ENCODE measurements around the gene FAM110A.

Gene FAM110A

DNA sequence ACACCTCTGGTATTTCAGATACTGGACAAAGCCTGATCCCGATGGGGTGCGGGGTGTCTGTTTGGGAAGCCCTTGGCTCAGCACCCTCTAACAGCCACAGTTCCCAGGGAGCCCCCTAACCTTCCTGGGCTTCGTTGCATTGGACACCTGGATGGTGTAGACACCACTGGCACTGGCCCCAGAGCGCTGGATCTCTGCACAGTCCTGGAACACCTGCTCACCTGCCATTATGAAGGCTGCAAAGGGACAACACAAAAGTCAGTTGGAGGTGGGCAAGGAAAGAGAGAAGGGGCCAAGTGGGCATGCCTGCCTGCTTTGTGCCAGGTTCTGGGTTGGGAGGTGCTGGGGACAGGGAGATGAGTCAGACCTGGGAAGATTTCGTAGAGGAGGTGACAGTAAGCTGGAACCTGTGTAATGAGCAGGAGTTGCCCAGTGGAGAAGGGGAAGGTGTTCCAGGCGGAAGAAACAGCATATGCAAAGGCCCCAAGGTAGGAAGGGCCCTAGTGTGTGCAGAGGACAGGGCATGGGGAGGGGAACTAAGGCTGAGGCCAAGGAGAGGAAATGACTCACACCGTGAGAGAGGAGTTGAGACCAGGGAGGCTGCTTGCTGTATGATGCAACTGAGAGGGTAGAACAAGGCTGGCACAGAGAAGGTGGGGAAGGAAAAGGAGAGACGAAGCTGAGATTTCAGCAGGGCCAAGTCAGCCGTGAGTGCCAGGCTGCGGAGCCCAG is 47.7 kb downstream of the FAM110A start:
- Histone ChIP-seq H3K27ac (ENCODE audit: insufficient read depth, low read length, poor library complexity, severe bottlenecking) (no peak overlapping the region), H3K4me1 (ENCODE audit: control insufficient read depth, insufficient read depth, low read length, poor library complexity, severe bottlenecking) (peaks cover 6% of the 10 kb centered on the region), H3K9me3 (ENCODE audit: control insufficient read depth, low read length) (no peaks in the 10 kb centered on the region), H3K36me3 (ENCODE audit: control insufficient read depth, insufficient read depth, low read length) (no peaks in the 10 kb centered on the region), H3K27me3 (replicated peaks; ENCODE audit: control insufficient read depth, insufficient read depth, low read length, poor library complexity, severe bottlenecking) (peaks cover 3% of the 10 kb centered on the region), H3K4me3 (ENCODE audit: insufficient read depth, low read depth, low read length, poor library complexity, severe bottlenecking) (no peak overlapping the region)
- no peak for DNase-seq

DNA sequence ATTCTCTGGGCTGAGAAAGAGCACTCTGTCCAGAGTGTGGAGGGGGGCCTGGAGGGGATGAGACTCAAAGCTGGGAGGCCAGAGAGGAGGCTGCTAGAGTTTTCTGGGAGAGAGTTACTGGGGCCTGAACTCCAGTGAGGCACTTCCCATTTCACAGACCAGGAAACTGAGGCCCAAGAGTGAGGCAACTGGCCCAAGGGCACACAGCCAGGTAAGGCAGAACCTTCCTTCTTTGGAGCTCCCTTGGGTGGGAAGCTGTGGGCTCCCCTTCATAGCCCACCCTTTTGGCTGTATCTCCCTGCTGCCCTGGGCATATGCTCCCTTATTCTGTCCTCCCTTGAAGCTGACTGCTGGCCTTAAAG is 48.2 kb downstream of the FAM110A start:
- no peaks in the 10 kb centered on the region for H3K36me3 ChIP-seq (ENCODE audit: control insufficient read depth, insufficient read depth, low read length)
- H3K4me3 ChIP-seq (ENCODE audit: insufficient read depth, low read depth, low read length, poor library complexity, severe bottlenecking), result no peak overlapping the region
- H3K4me1 ChIP-seq (ENCODE audit: control insufficient read depth, insufficient read depth, low read length, poor library complexity, severe bottlenecking), result peaks cover 6% of the 10 kb centered on the region
- H3K27me3 ChIP-seq (replicated peaks; ENCODE audit: control insufficient read depth, insufficient read depth, low read length, poor library complexity, severe bottlenecking), result peaks cover 3% of the 10 kb centered on the region
- no peaks in the 10 kb centered on the region for H3K9me3 ChIP-seq (ENCODE audit: control insufficient read depth, low read length)
- H3K27ac ChIP-seq (ENCODE audit: insufficient read depth, low read length, poor library complexity, severe bottlenecking), result no peak overlapping the region
- no peak for DNase-seq

- Histone ChIP-seq H3K27me3 (replicated peaks; ENCODE audit: control insufficient read depth, insufficient read depth, low read length, poor library complexity, severe bottlenecking) (peaks cover 3% of the 10 kb centered on the region), H3K4me3 (ENCODE audit: insufficient read depth, low read depth, low read length, poor library complexity, severe bottlenecking) (no peak overlapping the region), H3K36me3 (ENCODE audit: control insufficient read depth, insufficient read depth, low read length) (no peaks in the 10 kb centered on the region), H3K4me1 (ENCODE audit: control insufficient read depth, insufficient read depth, low read length, poor library complexity, severe bottlenecking) (peaks cover 6% of the 10 kb centered on the region), H3K9me3 (ENCODE audit: control insufficient read depth, low read length) (no peaks in the 10 kb centered on the region), H3K27ac (ENCODE audit: insufficient read depth, low read length, poor library complexity, severe bottlenecking) (no peak overlapping the region)
- DNase-seq, result no peak
Observed at GRCh38 chr20:884983-885952, 51.8 kb downstream of the FAM110A start.

DNA sequence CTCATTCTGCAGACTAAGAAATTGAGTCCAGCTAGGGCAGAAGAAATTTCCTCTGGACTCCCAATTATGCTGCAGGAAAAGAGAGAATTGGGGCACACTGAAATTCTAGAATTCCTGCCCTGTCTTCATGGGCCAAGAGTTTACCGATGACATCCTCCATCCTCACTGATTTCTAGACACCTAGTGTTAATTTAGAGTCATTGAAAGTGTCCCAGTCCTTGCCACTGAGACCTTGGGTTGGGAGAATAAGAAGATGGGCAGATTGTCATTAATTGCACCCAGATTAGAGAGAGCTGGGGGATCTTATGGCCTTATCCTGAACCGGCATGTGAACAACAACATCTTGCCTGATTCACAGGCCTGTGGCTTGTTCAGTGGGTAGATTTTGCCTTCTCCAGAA is 53.6 kb downstream of the FAM110A start:
- Histone ChIP-seq H3K9me3 (ENCODE audit: control insufficient read depth, low read length) (no peaks in the 10 kb centered on the region), H3K4me1 (ENCODE audit: control insufficient read depth, insufficient read depth, low read length, poor library complexity, severe bottlenecking) (no peaks in the 10 kb centered on the region), H3K4me3 (ENCODE audit: insufficient read depth, low read depth, low read length, poor library complexity, severe bottlenecking) (no peak overlapping the region), H3K27ac (ENCODE audit: insufficient read depth, low read length, poor library complexity, severe bottlenecking) (no peak overlapping the region), H3K27me3 (replicated peaks; ENCODE audit: control insufficient read depth, insufficient read depth, low read length, poor library complexity, severe bottlenecking) (peaks cover 3% of the 10 kb centered on the region), H3K36me3 (ENCODE audit: control insufficient read depth, insufficient read depth, low read length) (no peaks in the 10 kb centered on the region)
- no peak for DNase-seq

GRCh38 chr20:888057-888456 is 54.5 kb downstream of the FAM110A start:
- H3K27ac ChIP-seq (ENCODE audit: insufficient read depth, low read length, poor library complexity, severe bottlenecking), result no peak overlapping the region
- no peak for DNase-seq
- H3K27me3 ChIP-seq (replicated peaks; ENCODE audit: control insufficient read depth, insufficient read depth, low read length, poor library complexity, severe bottlenecking), result peaks cover 3% of the 10 kb centered on the region
- H3K4me3 ChIP-seq (ENCODE audit: insufficient read depth, low read depth, low read length, poor library complexity, severe bottlenecking), result no peak overlapping the region
- H3K4me1 ChIP-seq (ENCODE audit: control insufficient read depth, insufficient read depth, low read length, poor library complexity, severe bottlenecking), result no peaks in the 10 kb centered on the region
- H3K36me3 ChIP-seq (ENCODE audit: control insufficient read depth, insufficient read depth, low read length), result no peaks in the 10 kb centered on the region
- H3K9me3 ChIP-seq (ENCODE audit: control insufficient read depth, low read length), result no peaks in the 10 kb centered on the region

- Histone ChIP-seq H3K27ac (ENCODE audit: insufficient read depth, low read length, poor library complexity, severe bottlenecking) (no peak overlapping the region), H3K4me3 (ENCODE audit: insufficient read depth, low read depth, low read length, poor library complexity, severe bottlenecking) (no peak overlapping the region), H3K9me3 (ENCODE audit: control insufficient read depth, low read length) (no peaks in the 10 kb centered on the region), H3K4me1 (ENCODE audit: control insufficient read depth, insufficient read depth, low read length, poor library complexity, severe bottlenecking) (no peaks in the 10 kb centered on the region), H3K36me3 (ENCODE audit: control insufficient read depth, insufficient read depth, low read length) (no peaks in the 10 kb centered on the region), H3K27me3 (replicated peaks; ENCODE audit: control insufficient read depth, insufficient read depth, low read length, poor library complexity, severe bottlenecking) (peaks cover 3% of the 10 kb centered on the region)
- DNase-seq, result no peak
Observed at GRCh38 chr20:889106-889505, 55.6 kb downstream of the FAM110A start.

DNA sequence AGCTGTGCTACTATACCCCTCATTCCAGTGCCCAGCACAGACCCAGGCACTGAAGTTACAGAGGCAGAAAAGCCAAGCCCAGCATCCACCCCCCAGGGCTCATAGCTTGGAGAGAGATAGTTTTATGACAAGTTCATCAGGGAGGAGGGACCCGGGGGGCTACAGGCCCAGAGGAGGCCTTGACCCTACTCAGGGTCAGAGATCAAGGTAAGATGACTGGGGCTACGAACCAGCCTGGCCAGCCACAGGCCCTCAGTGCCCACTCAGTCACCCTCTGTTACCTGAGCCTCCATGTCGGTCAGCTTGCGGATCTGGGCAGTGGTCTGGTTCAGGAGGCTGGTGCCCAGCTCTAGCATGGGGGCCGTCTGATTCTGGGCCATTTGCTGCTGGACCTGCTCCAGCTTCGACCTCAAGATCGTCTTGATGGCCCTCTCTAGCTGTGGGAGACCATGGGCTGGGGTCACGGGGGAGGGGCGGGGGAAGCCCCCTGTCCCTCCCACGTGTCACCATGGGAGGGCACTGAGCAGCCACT is 56.5 kb downstream of the FAM110A start:
- Histone ChIP-seq H3K4me3 (ENCODE audit: insufficient read depth, low read depth, low read length, poor library complexity, severe bottlenecking) (no peak overlapping the region), H3K36me3 (ENCODE audit: control insufficient read depth, insufficient read depth, low read length) (no peaks in the 10 kb centered on the region), H3K27ac (ENCODE audit: insufficient read depth, low read length, poor library complexity, severe bottlenecking) (no peak overlapping the region), H3K9me3 (ENCODE audit: control insufficient read depth, low read length) (no peaks in the 10 kb centered on the region), H3K4me1 (ENCODE audit: control insufficient read depth, insufficient read depth, low read length, poor library complexity, severe bottlenecking) (no peaks in the 10 kb centered on the region), H3K27me3 (replicated peaks; ENCODE audit: control insufficient read depth, insufficient read depth, low read length, poor library complexity, severe bottlenecking) (no peaks in the 10 kb centered on the region)
- no peak for DNase-seq

GRCh38 chr20:890666-891057 is 57.1 kb downstream of the FAM110A start:
- DNase-seq, result no peak
- no peaks in the 10 kb centered on the region for H3K4me1 ChIP-seq (ENCODE audit: control insufficient read depth, insufficient read depth, low read length, poor library complexity, severe bottlenecking)
- no peaks in the 10 kb centered on the region for H3K36me3 ChIP-seq (ENCODE audit: control insufficient read depth, insufficient read depth, low read length)
- H3K4me3 ChIP-seq (ENCODE audit: insufficient read depth, low read depth, low read length, poor library complexity, severe bottlenecking), result no peak overlapping the region
- no peak overlapping the region for H3K27ac ChIP-seq (ENCODE audit: insufficient read depth, low read length, poor library complexity, severe bottlenecking)
- no peaks in the 10 kb centered on the region for H3K9me3 ChIP-seq (ENCODE audit: control insufficient read depth, low read length)
- no peaks in the 10 kb centered on the region for H3K27me3 ChIP-seq (replicated peaks; ENCODE audit: control insufficient read depth, insufficient read depth, low read length, poor library complexity, severe bottlenecking)

- no peak for DNase-seq
- no peaks in the 10 kb centered on the region for H3K36me3 ChIP-seq (ENCODE audit: control insufficient read depth, insufficient read depth, low read length)
- H3K27ac ChIP-seq (ENCODE audit: insufficient read depth, low read length, poor library complexity, severe bottlenecking), result no peak overlapping the region
- H3K4me3 ChIP-seq (ENCODE audit: insufficient read depth, low read depth, low read length, poor library complexity, severe bottlenecking), result no peak overlapping the region
- H3K4me1 ChIP-seq (ENCODE audit: control insufficient read depth, insufficient read depth, low read length, poor library complexity, severe bottlenecking), result no peaks in the 10 kb centered on the region
- H3K9me3 ChIP-seq (ENCODE audit: control insufficient read depth, low read length), result no peaks in the 10 kb centered on the region
- no peaks in the 10 kb centered on the region for H3K27me3 ChIP-seq (replicated peaks; ENCODE audit: control insufficient read depth, insufficient read depth, low read length, poor library complexity, severe bottlenecking)
Observed at GRCh38 chr20:891058-891705, 57.7 kb downstream of the FAM110A start.
